Measurements from ENCODE around the gene GJD4.

GJD4 gene

GRCh38 chr10:35573796-35574195, 31.3 kb upstream of the GJD4 start:
- Mint-ChIP-seq H3K36me3 (peaks cover 26% of the 10 kb centered on the region), H3K4me3 (no peak overlapping the region), H3K4me1 (no peaks in the 10 kb centered on the region), H3K9me3 (no peaks in the 10 kb centered on the region), H3K27ac (no peak overlapping the region), H3K27me3 (no peaks in the 10 kb centered on the region)

GRCh38 chr10:35574924-35575352, 30.2 kb upstream of the GJD4 start:
- H3K27me3 Mint-ChIP-seq, result no peaks in the 10 kb centered on the region
- H3K4me1 Mint-ChIP-seq, result no peaks in the 10 kb centered on the region
- H3K4me3 Mint-ChIP-seq, result no peak overlapping the region
- H3K9me3 Mint-ChIP-seq, result no peaks in the 10 kb centered on the region
- H3K36me3 Mint-ChIP-seq, result peaks cover 20% of the 10 kb centered on the region
- no peak overlapping the region for H3K27ac Mint-ChIP-seq

- Mint-ChIP-seq H3K4me1 (no peaks in the 10 kb centered on the region), H3K27me3 (no peaks in the 10 kb centered on the region), H3K9me3 (no peaks in the 10 kb centered on the region), H3K27ac (no peak overlapping the region), H3K36me3 (peaks cover 20% of the 10 kb centered on the region), H3K4me3 (no peak overlapping the region)
These were observed 29.5 kb upstream of the GJD4 start for GRCh38 chr10:35575640-35576039.

GRCh38 chr10:35576730-35577129, 28.4 kb upstream of the GJD4 start:
- H3K27ac Mint-ChIP-seq, result no peak overlapping the region
- H3K27me3 Mint-ChIP-seq, result no peaks in the 10 kb centered on the region
- peaks cover 16% of the 10 kb centered on the region for H3K36me3 Mint-ChIP-seq
- H3K4me1 Mint-ChIP-seq, result no peaks in the 10 kb centered on the region
- H3K9me3 Mint-ChIP-seq, result no peaks in the 10 kb centered on the region
- no peak overlapping the region for H3K4me3 Mint-ChIP-seq

GRCh38 chr10:35577926-35578617, 27.1 kb upstream of the GJD4 start:
- Mint-ChIP-seq H3K4me3 (no peak overlapping the region), H3K27ac (no peak overlapping the region), H3K4me1 (no peaks in the 10 kb centered on the region), H3K9me3 (no peaks in the 10 kb centered on the region), H3K36me3 (peaks cover 12% of the 10 kb centered on the region), H3K27me3 (no peaks in the 10 kb centered on the region)

- Mint-ChIP-seq H3K36me3 (peaks cover 11% of the 10 kb centered on the region), H3K4me3 (no peak overlapping the region), H3K4me1 (no peaks in the 10 kb centered on the region), H3K27ac (no peak overlapping the region), H3K27me3 (no peaks in the 10 kb centered on the region), H3K9me3 (no peaks in the 10 kb centered on the region)
These were observed 26.6 kb upstream of the GJD4 start for GRCh38 chr10:35578618-35578956.

- H3K27me3 Mint-ChIP-seq, result no peaks in the 10 kb centered on the region
- H3K4me3 Mint-ChIP-seq, result no peak overlapping the region
- no peak overlapping the region for H3K27ac Mint-ChIP-seq
- H3K4me1 Mint-ChIP-seq, result no peaks in the 10 kb centered on the region
- H3K36me3 Mint-ChIP-seq, result peaks cover 7% of the 10 kb centered on the region
- no peaks in the 10 kb centered on the region for H3K9me3 Mint-ChIP-seq
These were observed 26.0 kb upstream of the GJD4 start for GRCh38 chr10:35579116-35579515.

- no peaks in the 10 kb centered on the region for H3K9me3 Mint-ChIP-seq
- no peak overlapping the region for H3K4me3 Mint-ChIP-seq
- H3K27ac Mint-ChIP-seq, result no peak overlapping the region
- peaks cover 4% of the 10 kb centered on the region for H3K36me3 Mint-ChIP-seq
- H3K27me3 Mint-ChIP-seq, result no peaks in the 10 kb centered on the region
- H3K4me1 Mint-ChIP-seq, result no peaks in the 10 kb centered on the region
These were observed 25.3 kb upstream of the GJD4 start for GRCh38 chr10:35579726-35580422.

GRCh38 chr10:35580423-35580770, 24.7 kb upstream of the GJD4 start:
- Mint-ChIP-seq H3K4me1 (no peaks in the 10 kb centered on the region), H3K36me3 (peaks cover 2% of the 10 kb centered on the region), H3K27ac (no peak overlapping the region), H3K9me3 (no peaks in the 10 kb centered on the region), H3K27me3 (no peaks in the 10 kb centered on the region), H3K4me3 (no peak overlapping the region)

- no peak overlapping the region for H3K27ac Mint-ChIP-seq
These were observed 23.5 kb upstream of the GJD4 start for GRCh38 chr10:35581655-35582054.

GRCh38 chr10:35584946-35585345, 20.2 kb upstream of the GJD4 start:
- H3K4me1 Mint-ChIP-seq, result peaks cover 4% of the 10 kb centered on the region
- H3K4me3 Mint-ChIP-seq, result no peak overlapping the region
- H3K36me3 Mint-ChIP-seq, result no peaks in the 10 kb centered on the region
- peaks cover 3% of the 10 kb centered on the region for H3K27me3 Mint-ChIP-seq
- no peak overlapping the region for H3K27ac Mint-ChIP-seq
- no peaks in the 10 kb centered on the region for H3K9me3 Mint-ChIP-seq

More at GRCh38 chr10:35581655-35582054, 23.5 kb upstream of the GJD4 start:
- Mint-ChIP-seq H3K36me3 (peaks cover 2% of the 10 kb centered on the region), H3K27me3 (no peaks in the 10 kb centered on the region), H3K4me3 (no peak overlapping the region), H3K4me1 (no peaks in the 10 kb centered on the region), H3K9me3 (no peaks in the 10 kb centered on the region)

- Mint-ChIP-seq H3K4me1 (peaks cover 4% of the 10 kb centered on the region), H3K36me3 (no peaks in the 10 kb centered on the region), H3K27ac (no peak overlapping the region), H3K27me3 (peaks cover 3% of the 10 kb centered on the region), H3K9me3 (no peaks in the 10 kb centered on the region), H3K4me3 (no peak overlapping the region)
These were observed 19.8 kb upstream of the GJD4 start for GRCh38 chr10:35585356-35585755.

GRCh38 chr10:35585903-35586535, 19.1 kb upstream of the GJD4 start:
- Mint-ChIP-seq H3K27me3 (peaks cover 5% of the 10 kb centered on the region), H3K4me3 (no peak overlapping the region), H3K4me1 (peaks cover 4% of the 10 kb centered on the region), H3K36me3 (peaks cover 2% of the 10 kb centered on the region), H3K9me3 (peaks cover 4% of the 10 kb centered on the region), H3K27ac (no peak overlapping the region)

GRCh38 chr10:35588836-35589235, 16.3 kb upstream of the GJD4 start:
- H3K4me3 Mint-ChIP-seq, result no peak overlapping the region
- H3K9me3 Mint-ChIP-seq, result peaks cover 11% of the 10 kb centered on the region
- H3K27me3 Mint-ChIP-seq, result peaks cover 13% of the 10 kb centered on the region

GRCh38 chr10:35592441-35592840, 12.7 kb upstream of the GJD4 start:
- peaks cover 2% of the 10 kb centered on the region for H3K36me3 Mint-ChIP-seq
- H3K27ac Mint-ChIP-seq, result no peak overlapping the region
- H3K9me3 Mint-ChIP-seq, result peaks cover 11% of the 10 kb centered on the region
- H3K4me3 Mint-ChIP-seq, result no peak overlapping the region
- H3K27me3 Mint-ChIP-seq, result peaks cover 13% of the 10 kb centered on the region
- H3K4me1 Mint-ChIP-seq, result no peaks in the 10 kb centered on the region

More at GRCh38 chr10:35588836-35589235, 16.3 kb upstream of the GJD4 start:
- peaks cover 4% of the 10 kb centered on the region for H3K4me1 Mint-ChIP-seq
- H3K27ac Mint-ChIP-seq, result no peak overlapping the region
- H3K36me3 Mint-ChIP-seq, result peaks cover 2% of the 10 kb centered on the region

Data from activated naive CD4-positive, alpha-beta T cell treated with anti-CD3 and anti-CD28 coated beads, Interleukin-2, amount 50 U/mL, for 24 hours (primary cell).